GM18508 (cell line): ENCODE results near the gene KRTAP5-1.
"Not testable (repeated sequence)": the region's sequence is repeated elsewhere in the genome, so short reads cannot be mapped to it uniquely, and the experiment has no call there.

Experiments
- ATAC-seq: cut with Tn5 transposase; IDR thresholded peaks from one replicate; pipeline ENCODE4 v1.9.1; 2021; ENCODE audit warnings: moderate number of reproducible peaks; ENCODE audit not compliant: insufficient read depth, unreplicated experiment

The KRTAP5-1 gene, protein sequence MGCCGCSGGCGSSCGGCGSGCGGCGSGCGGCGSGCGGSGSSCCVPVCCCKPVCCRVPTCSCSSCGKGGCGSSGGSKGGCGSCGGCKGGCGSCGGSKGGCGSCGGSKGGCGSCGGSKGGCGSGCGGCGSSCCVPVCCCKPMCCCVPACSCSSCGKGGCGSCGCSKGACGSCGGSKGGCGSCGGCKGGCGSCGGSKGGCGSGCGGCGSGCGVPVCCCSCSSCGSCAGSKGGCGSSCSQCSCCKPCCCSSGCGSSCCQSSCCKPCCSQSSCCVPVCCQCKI

DNA sequence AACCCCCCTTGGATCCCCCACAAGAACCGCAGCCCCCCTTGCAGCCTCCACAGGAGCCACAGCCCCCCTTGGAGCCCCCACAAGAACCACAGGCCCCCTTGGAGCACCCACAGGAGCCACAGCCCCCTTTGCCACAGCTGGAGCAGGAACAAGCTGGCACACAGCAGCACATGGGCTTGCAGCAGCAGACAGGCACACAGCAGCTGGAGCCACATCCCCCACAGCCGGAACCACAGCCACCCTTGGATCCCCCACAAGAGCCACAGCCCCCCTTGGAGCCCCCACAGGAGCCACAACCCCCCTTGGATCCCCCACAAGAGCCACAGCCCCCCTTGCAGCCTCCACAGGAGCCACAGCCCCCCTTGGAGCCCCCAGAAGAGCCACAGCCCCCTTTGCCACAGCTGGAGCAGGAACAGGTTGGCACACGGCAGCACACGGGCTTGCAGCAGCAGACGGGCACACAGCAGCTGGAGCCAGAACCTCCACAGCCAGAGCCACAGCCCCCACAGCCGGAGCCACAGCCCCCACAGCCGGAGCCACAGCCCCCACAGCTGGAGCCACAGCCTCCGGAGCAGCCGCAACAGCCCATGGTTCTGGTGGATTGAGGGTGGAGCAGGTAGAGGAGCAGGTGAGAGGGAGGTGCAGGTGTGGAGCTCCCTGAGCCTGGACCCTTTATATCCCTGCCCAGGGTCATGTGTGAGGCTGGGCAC lies at the start of gene KRTAP5-1:
KRTAP5-1 (minus strand) TSS at position 623 of the 710 bp plus-strand sequence; CDS start at position 589, 34 bp downstream.
- ATAC-seq, result not testable (repeated sequence)

DNA sequence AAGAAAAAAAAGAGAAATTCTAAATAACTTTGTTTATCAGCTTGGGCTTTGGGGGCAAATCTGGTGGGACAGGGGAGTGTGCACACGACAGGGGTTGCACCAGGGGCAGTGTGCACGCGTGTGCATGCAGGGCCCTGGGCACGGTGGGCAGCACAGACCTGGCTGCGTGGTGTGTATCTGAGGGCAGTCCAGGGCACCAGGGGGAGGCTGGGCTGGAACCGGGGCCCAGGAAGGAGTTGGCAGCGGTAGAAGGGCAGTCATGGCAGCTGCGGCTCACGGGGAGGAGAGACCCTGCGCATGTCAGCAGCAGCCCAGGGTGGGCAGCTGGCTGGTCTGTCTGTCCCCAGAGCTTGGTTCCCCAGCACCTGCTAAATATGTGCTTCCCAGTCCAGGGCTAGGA lies 48.8 kb upstream of the KRTAP5-1 start:
- no peak for ATAC-seq

DNA sequence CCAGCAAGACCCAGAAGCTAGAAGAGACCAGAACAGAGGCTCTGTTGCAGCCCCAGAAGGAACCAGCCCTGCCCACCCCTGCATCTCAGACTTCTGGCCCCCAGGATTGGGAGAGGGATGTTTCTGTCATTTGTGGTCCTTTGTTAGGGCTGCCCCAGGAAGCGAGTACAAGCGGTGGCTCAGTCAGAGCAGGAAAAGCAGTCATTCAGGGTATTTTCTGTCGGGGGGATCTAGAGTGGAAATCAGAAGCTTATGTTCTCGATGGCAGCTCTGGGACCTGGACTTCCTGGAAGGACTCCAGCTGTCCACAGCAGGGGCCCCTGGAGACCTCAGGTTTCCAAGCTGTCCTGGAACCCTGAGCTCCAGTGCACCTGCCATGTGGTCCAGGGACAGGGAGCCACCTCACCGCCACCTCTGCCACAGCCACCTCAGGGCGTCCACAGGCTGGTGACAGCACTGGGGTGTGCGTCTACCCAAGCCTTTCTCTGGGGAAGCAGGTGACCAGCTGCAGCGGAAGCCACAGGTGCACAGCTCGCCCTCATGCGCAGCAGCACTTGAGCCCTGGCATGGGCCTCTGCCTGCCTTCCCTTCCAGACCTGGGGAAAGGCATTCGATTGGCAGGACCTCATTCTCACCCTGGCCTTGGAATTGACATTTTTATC lies 47.1 kb upstream of the KRTAP5-1 start:
- ATAC-seq, result no peak

DNA sequence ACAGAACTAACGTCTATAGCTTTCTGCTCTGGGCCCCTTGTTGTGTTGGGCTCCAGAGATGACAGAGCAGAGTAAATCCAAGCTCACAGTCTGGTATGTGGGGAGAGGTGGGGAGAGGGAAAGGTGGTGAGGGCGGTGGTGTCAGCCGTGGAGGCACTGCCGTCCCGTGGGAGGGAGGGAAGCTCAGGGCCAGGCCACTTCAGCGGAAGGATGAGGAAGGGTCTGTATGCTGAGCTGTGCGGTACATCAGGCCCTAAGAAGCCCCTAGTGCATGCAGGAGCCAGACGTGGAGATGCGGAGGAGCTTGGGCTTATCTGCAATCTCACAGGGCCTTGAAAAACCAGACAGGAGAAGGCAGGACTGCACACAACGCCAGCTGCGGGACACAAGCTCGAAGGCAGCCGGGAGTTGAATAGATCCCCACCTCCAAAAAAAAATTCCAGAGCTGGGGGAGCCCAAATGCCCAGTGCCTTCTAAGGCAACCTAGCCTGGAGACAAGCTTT lies 46.0 kb upstream of the KRTAP5-1 start:
- ATAC-seq, result no peak

DNA sequence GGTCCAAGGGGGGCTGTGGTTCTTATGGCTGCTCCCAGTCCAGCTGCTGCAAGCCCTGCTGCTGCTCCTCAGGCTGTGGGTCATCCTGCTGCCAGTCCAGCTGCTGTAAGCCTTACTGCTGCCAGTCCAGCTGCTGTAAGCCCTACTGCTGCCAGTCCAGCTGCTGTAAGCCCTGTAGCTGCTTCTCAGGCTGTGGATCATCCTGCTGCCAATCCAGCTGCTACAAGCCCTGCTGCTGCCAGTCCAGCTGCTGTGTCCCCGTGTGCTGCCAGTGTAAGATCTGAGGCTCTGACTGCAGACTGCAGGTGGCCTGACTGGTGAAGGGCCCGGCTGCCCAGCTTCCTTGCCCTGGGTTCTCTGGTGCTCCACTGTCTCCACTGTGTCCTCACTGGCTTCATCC lies 45.2 kb upstream of the KRTAP5-1 start:
- no peak for ATAC-seq

DNA sequence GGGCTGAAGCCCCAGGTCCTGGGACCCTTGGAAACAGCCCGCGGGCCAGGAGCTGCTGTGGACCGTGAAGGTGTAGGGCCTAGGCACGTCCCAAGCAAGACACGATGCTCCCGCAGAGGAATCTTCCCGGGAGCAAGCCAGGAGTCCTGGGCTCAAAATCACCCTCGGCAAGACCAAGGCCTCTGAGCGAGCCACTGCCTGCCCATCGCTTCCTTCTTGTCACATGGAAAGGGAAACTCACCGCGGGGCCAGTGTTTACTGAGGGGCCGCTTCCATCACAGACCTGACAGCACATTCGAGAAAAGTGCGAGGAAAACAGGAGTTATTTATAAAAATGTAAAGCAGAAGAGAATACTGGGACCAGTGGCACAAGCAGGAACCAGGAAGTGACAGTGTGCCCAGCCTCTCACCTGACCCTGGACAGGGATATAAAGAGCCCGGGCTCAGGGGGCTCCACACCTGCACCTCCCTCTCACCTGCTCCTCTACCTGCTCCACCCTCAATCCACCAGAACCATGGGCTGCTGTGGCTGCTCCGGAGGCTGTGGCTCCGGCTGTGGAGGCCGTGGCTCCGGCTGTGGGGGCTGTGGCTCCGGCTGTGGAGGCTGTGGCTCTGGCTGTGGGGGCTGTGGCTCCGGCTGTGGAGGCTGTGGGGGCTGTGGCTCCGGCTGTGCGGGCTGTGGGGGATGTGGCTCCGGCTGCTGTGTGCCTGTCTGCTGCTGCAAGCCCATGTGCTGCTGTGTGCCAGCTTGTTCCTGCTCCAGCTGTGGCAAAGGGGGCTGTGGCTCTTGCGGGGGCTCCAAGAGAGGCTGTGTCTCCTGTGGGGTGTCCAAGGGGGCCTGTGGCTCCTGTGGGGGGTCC lies 44.5 kb upstream of the KRTAP5-1 start, which contains the start of gene KRTAP5-5:
KRTAP5-5 (plus strand) TSS at position 450 of the 860 bp plus-strand sequence; CDS start at position 516, 66 bp downstream.
- no peak for ATAC-seq

DNA sequence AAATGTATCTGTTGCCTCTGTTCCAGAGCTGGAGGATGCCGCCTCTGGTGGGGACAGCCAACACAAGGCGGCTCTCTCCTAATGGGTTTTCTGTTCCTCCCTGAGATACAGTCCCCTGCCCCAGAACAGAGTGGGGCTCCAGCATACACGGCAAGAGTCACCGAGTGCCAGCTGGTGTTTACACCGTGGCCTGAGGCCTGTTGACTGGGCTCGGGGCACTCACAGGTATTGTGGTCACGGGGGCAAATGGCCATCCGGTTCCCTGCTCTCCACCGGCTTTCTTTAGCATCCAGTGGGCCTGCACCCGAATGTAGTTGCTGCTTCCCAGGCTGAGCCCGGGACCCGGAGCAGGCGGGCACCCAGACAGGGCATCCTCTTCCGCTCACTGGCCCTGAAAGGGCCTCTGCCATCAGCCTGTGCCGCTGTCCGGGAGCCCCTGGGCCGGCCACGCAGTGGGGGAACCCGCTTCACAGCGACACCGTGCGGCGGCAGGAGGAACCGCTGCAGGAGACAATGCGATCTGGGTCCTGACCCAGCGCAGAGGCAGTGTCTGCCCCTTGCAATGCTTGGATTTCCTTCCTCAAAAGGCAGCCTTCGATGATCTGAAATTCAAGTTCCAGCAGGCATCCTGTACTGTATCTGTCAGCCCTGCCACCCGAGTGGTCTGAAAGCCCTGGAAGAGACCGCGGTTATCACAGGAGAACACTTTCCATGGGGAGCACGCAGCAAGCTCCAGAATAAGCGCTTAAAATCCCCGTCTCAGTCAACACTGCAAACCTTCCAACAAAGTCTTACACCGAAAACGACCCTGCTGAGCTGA lies 43.6 kb upstream of the KRTAP5-1 start:
- no peak for ATAC-seq

DNA sequence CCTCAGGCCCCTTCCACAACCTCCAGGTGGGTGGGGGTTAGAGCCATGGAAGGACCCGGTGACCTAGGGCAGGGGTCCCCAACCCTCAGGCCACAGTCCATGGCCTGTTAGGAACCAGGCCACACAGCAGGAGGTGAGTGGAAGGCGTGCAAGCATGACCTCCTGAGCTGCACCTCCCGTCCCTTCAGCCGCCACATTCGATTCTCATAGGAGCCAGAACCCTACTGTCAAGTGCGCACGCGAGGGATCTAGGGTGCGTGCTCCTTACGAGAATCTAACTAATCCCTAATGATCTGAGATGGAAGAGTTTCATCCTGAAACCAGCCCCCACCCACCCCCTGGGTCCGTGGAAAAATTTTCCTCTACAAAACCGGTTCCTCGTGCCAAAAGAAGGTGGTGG lies 40.5 kb upstream of the KRTAP5-1 start:
- ATAC-seq, result no peak

DNA sequence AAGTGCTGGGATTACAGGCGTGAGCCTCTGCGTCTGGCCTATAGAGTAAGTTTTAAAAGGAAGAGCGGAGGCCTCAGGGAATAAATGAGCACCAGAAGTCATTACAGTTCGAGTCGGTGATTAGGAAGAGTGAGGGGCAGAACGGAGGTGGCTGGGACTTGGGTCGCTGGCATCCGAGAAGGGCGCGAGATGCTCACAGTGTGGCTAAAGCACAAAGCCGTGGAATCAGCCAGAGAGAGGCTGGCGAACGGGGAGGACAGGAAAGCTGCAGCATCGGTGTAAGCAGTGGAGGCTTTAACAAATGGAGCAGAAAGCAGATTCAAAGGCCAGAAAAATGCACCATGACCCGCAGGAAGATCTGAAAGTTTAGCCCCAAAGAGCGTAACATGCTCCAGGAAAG lies 39.5 kb upstream of the KRTAP5-1 start:
- no peak for ATAC-seq

DNA sequence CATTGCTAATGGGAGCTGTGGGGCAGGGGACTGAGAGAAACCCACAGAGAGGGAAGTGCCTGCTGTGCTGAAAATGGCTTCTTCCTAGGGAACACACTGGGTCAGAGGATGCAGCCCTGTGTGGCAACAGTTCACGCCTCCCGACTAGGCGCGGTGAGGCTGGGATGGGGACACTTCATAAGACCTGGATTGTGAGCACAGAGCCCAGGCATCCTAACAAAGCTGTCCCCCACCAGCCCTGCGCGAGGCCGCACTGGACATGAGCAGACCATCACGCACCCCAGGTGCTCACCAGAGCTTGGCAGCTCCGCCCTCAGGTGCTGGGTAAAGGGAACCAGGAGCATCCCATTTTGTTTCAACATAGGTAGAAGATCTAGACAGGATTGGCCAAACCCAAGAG lies 38.6 kb upstream of the KRTAP5-1 start:
- ATAC-seq, result no peak

DNA sequence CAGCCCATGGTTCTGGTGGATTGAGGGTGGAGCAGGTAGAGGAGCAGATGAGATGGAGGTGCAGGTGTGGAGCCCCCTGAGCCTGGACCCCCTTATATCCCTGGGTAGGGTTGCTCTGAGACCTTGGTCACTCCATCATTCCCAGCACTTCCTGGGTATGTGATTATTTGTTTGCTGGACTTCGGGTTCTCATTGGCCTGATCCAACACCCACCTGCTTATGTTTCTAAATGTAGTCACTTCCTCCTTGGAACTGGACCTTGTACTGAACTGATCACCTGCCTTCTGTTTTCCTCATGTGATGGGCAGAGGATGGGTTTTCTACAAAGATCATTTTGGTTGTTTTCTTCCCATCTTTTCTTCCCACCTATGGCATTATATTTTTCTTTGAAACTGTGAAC lies 37.0 kb upstream of the KRTAP5-1 start, which contains the start of gene KRTAP5-4:
KRTAP5-4 (minus strand) TSS at position 53 of the 400 bp plus-strand sequence; CDS start at position 8, 45 bp downstream.
- ATAC-seq, result no peak

DNA sequence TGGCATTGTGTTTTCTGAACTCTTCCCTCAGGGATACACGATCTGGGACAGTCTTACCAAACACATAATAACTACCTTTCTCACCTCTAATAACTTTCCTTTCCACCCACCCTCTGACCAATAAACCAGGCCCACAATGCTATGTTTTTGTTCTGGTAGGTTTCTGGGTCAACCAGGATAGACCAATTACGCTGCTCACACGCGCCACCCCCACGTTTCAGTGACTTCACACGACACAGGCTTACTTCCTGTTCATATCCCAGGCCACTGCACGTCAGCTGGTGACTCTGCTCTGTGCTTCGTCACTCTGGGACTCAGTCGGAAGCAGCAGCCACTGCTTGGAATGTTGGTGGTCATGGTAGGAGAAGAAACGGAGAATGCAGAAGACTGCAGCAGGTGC lies 34.4 kb upstream of the KRTAP5-1 start:
- no peak for ATAC-seq

DNA sequence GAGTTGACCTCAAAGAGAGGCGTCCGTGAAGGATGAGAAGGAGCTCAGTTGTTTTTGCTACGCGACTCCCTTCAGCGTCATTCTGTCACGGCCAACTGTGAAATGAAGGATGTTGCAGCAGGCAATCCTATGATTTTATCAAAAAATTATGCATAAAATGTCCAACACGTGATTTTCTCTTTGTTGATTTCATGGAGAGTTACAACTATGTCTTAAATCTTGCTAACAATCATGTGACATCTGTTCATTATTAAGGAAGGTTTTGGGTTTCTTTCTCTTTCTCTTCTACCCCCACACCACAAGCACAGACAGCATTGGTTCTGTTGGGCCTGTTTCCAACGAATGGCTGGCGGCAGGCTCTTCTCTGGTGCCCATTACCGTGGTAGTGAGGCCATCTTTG lies 33.1 kb upstream of the KRTAP5-1 start:
- no peak for ATAC-seq

DNA sequence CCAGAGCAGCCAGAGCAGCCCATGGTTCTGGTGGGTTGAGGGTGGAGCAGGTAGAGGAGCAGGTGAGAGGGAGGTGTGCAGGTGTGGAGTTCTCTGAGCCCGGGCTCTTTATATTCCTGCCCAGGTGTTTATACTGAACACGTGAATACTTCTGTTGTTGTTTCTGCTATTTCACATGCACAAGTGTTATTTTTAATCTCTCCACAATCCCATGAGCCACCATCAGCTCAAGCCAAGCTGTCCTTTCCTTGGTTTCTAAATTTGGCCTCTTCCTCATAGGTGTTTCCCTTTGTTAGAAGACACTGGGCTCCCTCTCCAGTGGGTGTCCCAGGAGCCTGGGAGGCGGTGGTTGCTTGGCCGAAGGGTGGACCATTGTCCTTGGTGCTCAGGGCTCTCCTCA lies 23.3 kb upstream of the KRTAP5-1 start, which contains the start of gene KRTAP5-3:
KRTAP5-3 (minus strand) TSS at position 101 of the 400 bp plus-strand sequence; CDS start at position 23, 78 bp downstream.
- ATAC-seq, result no peak

DNA sequence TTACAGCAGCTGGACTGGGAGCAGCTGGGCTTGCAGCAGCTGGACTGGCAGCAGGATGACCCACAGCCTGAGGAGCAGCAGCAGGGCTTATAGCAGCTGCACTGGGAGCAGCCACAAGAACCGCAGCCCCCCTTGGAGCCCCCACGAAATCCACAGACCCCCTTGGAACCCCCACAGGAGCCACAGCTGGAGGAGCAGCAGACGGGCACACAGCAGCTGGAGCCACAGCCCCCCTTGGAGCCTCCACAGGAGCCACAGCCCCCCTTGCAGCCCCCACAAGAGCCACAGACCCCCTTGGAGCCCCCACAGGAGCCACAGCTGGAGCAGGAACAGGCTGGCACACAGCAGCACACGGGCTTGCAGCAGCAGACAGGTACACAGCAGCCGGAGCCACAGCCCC lies 22.8 kb upstream of the KRTAP5-1 start:
- not testable (repeated sequence) for ATAC-seq

DNA sequence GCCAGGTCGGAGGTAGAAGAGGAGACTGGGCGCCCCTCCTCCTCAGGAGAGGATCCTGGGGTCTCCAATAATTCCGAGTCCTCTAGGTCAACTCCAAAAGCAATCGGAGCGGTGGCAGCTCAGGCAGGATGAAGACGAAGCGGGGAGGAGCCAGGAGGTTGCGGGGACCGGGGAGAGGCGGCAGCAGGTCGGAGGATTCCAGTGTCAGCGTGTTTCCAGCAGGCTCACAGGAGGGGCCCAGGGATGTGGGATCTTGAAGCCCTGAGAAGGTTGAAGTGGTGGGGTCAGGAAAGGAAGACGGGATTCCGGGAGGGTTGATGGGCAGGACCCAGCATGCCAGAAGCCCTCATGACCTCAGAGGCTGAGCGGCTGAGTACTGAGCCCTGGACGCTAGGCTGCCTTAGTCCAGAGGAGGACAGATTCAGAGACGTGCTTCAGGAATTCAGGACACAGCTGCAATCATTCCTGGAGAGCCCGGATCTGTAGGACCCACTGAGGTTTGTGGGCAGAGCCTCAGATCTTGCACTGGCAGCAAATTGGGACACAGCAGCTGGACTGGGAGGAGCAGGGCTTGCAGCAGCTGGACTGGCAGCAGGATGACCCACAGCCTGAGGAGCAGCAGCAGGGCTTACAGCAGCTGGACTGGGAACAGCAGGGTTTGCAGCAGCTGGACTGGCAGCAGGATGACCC lies 22.2 kb upstream of the KRTAP5-1 start:
- ATAC-seq, result not testable (repeated sequence)

DNA sequence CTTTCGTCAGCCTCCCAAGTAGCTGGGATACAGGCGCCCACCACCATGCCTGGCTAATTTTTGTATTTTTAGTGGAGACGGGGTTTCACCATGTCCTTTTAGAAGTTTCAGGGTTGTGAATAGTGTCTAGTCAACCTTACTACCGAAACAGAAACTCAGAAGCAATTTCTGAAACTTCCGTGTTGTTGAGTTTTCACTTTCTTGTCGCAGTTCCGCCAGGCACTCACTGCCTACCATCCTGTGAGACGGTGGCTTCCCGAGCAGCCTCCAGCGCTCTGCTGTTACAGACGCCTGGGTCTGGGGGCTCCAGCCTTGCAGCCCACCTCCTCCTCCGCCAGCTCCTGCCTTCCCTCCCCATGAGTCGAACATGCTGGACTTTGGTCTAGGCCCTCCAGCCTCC lies 20.8 kb upstream of the KRTAP5-1 start:
- not testable (repeated sequence) for ATAC-seq

DNA sequence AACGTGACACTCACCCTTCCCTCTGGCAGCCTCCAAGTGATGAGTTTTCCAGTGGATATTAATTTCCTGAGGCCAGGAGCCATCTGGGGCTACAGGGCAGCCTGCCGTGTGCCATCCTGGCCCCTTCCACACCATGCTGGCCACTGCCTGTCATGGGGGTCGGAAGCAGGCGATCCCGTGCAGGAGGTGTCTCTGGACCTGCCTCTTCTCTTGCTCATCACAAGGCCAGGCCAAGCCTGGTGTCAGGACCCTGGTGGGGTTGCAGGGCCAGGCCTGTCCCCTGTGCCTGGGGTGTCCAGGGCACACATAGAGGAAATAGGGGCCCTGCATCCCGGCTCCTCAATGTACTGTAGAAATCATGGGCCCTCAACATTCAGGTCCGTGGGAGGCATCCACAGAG lies 19.6 kb upstream of the KRTAP5-1 start:
- ATAC-seq, result no peak
